HG03025 (cell line): Measurements from ENCODE around the gene ZNF320.
A peak's percentile ranks its signal among the peaks of the same experiment; 100 is the strongest.
"Not testable (repeated sequence)": the region's sequence is repeated elsewhere in the genome, so short reads cannot be mapped to it uniquely, and the experiment has no call there.

ENCODE experiments used
- ATAC-seq: cut with Tn5 transposase; IDR thresholded peaks from one replicate; pipeline ENCODE4 v1.9.1; 2021; ENCODE audit warnings: mild to moderate bottlenecking, moderate library complexity; ENCODE audit not compliant: unreplicated experiment, low FRiP score

ZNF320 gene

DNA sequence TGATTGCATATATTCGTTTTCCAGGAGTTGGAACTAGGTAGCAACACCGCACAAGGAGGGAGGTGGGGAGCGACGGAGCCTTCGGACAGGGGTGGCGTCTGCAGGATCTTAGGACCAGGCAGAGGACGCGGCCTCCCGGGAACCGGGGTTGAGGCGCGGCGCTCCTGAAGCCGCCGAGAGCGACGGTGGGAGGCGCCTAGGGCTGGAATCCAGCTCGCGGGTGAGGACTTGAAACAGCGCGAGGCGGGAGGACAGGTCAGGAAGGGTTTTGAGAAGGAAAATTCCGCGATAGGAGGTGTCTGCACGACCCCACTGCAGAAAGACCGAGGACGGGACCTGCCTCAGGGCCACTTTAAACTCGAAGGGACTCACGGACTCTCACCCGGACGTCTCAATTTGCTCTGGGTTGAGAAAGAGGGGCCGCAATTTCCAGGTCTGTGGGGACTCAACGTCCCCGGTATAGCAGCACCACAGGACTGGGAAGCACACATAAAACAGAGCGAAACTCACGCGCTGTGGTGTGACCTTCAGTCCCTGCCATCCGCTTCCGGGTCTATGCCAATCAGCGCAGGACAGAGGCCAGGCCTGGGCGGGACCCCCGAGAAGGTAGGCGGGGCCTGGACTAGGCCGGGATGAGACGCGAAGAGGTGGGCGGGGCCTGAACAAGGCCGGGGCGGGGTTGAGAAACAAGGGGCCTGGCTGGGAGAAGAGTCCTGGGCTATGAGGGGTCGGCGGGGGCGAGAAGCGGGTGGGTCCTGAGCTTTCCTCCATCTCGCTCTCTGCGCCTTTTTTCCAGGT lies at the start of gene ZNF320:
Gene ZNF320 (minus strand): TSS at position 498 of the 798 bp plus-strand sequence. CDS start 7,380 bp downstream, outside the sequence.
- ATAC-seq = peak; percentile 94

DNA sequence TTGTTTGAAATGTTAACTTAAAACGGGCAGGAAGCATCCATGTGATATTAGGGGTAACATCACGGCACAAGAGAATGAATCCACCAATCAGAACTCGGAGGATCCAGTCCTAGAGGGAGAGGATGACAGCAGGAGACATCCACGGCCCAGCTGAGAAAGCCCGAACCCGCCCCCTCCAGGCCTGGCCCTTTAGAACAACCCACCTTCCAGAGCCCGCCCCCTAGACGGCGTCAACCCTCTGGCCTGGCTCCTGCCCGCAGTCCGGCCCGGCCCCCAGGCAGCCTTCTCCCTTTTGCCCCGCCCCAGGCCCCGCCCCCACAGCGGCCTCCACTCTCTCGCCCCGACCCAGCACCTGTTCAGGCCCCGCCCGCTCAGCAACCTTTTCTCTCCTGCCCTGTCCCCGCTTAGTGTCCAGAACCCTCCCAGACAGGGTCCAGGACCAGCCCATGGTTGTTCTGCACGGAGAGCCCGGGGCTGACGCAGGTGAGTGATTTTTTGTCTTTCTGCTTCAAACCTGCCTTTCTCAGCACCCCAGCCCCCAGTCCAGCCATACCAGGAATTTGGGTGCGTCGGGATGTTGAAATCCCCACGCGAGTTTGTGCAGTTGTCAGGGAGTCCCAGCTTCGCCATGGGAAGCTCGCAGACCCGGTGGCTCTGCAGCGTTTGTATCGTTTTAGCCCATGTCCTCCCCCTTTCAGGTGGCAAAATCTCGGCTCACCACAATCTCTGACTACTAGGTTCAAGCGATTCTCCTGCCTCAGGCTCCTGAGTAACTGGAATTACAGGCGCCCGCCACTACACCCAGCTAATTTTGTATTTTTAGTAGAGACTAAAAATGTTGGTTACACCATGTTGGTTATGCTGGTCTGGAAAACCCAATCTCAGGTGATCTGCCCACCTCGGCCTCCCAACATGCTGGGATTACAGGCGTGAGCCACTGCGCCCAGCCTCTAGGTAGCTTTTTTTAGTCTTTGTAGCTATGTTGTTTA lies 49.2 kb upstream of the ZNF320 start:
- no peak for ATAC-seq

DNA sequence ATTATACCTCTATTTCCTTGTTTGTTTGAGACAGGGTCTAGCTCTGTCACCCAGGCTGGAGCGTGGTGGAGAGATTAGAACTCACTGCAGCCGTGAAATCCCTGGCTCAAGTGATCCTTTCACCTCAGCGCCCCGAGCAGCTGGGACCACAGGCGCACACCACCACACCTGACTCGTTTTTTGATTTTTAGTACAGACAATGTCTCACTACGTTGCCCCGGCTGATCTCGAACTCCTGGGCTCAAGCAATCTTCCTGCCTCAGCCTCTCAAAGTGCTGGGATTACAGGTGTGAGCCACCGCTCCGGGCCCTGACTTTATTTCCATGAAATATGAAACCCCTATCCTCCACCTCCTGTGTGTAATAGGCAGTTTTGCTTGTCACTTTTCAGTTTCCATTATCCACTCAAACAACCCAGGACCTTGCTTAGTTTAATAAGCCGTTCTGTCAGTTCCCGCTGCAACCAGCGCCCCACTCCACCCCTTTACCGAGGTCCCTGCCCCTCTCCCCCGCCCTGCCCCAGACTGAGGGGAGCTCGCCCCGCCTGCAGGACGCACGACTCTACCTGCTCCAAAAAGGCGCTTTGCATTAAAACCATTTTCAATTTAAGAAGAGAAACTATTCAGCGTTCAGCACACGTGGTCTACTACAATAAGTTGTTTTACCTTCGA lies 48.4 kb upstream of the ZNF320 start:
- ATAC-seq = no peak

DNA sequence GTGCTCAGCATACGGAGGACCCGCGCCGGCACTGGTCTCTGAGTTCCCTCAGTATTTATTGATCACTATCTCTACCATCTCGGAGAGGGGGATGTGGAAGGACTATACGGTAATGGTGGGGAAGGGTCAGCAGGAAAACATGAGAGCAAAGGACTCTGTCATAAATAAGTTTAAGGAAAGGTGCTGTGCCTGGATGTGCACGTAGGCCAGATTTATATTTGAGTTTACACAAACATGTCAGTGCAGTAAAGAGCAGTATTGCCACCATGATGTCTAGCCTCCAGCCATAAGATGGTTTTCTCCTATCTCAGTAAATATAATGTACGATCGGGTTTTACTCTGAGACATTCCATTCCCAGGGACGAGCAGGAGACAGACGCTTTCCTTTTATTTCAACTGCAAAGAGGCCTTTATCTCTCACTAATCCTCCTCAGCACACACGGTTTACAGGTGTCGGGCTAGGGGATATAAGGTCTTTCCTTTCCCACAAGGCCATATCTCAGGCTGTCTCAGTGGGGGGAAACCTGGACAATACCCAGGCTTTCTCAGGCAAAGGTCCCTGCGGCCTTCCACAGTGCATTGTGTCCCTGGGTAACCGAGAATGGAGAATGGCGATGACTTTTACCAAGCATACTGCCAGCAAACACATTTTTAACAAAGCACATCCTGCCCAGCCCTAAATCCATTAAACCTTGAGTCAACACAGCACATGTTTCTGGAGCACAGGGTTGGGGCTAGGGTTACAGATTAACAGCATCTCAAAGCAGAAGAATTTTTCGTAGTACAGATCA lies 47.5 kb upstream of the ZNF320 start:
- ATAC-seq = not testable (repeated sequence)

DNA sequence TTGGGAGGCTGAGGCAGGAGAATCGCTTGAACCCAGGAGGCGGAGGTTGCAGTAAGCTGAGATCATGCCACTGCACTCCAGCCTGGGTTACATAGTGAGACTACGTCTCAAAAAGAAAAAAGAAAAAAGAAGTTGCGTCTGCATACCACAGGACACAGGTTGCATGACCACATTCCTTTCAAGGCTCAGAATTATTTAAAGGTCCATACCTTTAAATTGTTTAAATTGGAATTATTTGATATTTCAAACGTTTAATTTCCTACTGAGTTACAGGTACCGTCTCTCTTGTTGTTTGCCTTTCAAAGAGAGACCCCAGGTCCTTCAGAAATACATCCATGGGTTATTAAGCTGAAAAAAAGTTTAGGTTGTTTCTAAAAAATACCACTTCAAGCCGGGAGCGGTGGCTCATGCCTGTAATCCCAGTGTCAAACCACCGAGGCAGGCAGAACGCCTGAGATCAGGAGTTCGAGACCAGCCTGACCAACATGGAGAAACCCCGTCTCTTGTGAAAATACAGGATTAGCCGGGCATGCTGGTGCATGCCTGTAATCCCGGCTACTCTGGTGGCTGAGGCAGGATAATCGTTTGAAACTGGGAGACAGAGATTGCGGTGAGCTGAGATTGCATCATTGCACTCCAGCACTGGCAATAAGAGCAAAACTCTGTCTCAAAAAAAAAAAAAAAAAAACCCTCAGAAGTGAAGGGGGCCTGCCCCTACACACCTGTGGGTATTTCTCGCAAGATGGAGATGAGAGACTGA lies 46.6 kb upstream of the ZNF320 start:
- ATAC-seq = no peak

DNA sequence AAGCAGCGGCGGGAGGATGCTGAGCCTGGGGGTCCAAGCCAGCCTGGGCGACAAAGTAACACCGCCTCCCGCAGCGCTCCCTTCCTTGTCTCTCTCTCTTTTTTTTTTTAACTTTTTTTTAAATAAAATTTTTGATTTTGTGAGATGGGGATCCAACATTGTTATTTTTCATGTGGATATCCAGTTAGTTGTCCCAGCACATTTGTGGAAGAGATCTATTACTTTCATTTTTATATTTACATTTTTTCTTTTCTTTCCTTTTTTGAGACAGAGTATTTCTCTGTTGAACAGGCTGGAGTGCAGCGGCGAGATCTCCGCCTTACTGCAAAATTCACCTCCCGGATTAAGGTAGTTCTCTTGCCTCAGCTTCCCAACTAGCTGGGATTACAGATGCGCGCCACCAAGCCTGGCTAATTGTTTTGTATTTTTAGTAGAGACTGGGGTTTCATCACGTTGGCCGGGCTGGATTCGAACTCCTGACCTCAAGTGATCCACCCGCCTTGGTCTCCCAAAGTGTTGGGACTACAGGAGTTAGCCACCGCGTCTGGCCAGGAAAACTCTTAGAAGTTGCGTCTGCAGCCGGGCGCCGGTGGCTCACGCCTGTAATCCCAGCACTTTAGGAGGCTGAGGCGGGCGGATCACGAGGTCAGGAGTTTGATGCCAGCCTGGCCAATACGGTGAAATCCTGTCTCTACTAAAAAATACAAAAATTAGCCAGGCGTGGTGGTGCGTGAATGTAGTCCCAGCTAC lies 45.9 kb upstream of the ZNF320 start:
- ATAC-seq = no peak

DNA sequence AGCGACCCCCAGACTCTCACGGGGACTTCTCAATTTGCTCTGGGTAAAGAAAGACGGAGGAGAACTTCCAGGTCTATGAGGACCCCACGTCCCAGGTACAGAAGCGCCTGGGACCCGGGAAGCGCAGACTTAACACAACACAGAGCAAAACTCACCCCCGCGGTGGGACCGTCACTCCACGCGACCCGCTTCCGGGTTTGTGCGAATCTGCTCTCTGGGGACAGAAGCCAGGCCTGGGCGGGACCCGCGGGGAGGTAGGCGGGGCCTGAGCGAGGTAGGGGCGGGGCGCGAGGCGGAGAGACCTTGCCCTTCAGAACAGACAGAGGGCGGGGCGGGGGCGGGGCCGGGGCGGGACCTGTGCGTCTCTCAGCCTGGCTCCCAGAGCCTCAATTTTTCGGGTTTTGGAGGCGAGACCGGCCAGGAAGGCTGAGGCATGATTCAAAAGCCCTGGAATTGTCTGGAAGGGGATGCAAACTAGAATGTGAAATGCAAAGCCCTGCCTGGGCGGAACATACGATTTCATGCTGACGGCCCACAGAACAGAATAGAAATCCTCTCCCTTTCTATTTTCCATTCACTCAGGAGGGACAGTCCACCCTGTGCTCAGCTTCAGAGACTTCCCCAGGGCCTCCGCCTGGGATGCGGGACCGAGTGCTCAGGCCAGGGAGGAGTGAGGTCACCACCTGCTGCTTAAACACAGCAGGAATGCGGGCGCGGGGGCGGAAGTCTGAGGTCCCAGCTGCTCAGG lies 45.1 kb upstream of the ZNF320 start:
- peak; percentile 86 for ATAC-seq

DNA sequence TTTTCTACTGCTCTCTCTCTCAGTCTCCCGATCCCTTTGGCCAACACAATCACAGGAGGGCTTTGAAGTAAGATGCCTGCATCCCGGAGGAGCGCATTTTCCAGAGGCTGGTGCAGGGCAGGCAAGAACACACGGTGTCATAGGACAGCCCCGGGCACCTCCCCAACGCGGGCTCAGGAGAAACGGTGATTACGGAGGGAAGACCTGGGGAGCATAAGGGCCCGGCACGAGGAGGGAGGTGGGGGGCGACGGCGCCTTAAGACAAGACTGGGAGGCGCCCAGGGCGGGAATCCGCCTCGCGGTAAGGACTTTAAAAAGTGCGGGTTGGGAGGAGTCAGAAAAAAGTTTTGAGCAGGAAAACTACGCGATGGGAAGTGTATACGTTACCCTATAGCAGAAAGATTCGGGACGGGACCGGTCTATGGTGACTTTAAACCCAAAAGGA lies 44.5 kb upstream of the ZNF320 start:
- ATAC-seq = peak; percentile 27

DNA sequence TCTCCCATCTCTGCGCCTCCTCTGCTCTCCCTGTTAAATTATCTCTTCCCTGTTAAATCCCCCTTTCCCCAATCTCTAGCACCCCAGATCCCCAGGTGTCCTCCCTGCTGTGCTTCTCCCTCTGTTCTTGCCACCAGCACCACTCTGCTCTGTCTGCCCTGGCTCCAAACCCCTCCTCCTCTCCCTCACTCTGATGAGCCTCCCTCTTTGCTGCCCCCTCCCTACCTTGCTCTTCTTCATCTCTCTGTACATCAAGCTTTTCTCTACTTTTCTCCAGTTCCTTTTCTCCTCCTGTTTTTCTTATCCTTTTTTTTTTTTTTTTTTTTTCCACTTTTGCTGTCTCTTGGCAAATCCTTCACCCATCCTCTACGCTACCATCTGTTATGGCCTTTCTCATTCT lies 44.1 kb upstream of the ZNF320 start:
- not testable (repeated sequence) for ATAC-seq

DNA sequence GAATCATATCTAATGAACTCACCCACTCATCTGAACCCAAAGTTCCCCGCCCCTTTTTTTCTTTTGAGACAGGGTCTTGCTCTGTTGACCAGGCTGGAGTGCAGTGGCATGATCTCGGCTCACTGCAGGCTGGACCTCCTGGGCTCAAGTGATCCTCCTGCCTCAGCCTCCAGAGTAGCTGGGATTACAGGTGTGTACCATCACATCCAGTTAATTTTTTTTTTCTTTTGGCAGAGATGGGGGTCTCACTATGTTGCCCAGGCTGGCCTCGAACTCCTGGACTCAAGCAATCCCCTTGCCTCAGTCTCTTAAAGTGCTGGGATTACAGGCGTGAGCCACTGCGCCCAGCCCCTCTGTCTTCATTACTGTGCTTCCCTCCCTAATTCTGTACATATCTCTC lies 43.5 kb upstream of the ZNF320 start:
- ATAC-seq = not testable (repeated sequence)

DNA sequence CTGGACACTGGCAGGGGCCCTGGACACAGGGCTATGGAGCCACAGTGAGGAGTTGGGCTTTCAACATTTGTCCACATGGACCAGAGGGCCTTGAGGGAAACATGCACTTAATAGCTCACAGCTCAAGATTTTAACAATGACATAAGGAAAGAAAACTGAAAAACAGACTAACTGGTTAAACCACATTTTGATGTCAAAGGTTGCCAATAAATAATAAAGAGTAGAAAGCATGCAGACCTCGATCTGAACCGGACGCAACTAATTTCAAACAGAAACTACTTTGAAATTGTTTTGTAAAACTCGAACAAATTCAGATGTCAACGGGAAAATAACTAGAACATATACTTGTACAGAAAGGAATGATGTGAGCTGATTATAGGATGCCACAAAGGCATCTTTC lies 41.3 kb upstream of the ZNF320 start:
- ATAC-seq = no peak

DNA sequence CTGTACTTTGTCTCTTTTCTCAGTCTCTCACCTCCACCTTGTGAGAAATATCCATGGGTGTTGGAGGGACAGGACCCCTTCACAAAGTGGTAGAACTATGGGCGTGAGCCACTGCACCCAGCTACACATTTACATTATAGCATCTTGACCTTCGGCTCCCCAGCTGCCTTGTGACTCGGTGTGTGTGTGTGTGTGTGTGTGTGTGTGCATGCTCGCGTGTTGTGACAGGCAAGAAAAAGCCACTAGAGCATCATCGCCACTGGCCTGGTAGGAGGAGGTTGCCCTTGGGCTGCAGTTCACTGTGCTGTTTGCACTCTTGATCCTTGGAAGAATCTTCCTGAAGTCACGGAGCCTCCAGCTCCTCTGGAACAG lies 39.5 kb upstream of the ZNF320 start:
- ATAC-seq = no peak

DNA sequence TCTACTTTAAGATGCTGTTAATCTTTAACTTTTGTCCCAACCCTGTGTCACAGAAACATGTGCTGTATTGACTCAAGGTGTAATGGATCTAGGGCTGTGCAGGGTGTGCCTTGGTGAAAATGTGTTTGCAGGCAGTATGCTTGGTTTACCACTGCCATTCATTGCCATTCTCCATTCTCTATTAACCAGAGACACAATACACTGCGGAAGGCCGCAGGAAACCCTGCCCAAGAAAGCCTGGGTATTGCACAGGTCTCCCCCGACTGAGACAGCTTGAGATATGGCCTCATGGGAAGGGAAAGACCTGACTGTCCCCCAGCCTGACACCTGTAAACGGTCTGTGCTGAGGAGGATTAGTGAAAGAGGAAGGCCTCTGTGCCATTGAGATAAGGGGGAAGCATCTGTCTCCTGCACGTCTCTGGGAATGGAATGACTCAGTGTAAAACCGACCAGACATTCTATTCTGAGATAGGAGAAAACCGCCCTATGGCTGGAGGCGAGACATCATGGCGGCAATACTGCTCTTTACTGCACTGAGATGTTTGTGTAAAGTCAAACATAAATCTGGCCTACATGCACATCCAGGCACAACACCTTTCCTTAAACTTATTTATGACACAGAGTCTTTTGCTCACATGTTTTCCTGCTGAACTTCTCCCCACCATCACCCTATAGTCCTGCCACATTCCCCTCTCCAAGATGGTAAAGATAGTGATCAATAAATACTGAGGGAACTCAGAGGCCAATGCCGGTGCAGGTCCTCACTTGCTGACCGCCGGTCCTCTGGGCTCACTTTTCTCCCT lies 38.9 kb upstream of the ZNF320 start:
- no peak for ATAC-seq

DNA sequence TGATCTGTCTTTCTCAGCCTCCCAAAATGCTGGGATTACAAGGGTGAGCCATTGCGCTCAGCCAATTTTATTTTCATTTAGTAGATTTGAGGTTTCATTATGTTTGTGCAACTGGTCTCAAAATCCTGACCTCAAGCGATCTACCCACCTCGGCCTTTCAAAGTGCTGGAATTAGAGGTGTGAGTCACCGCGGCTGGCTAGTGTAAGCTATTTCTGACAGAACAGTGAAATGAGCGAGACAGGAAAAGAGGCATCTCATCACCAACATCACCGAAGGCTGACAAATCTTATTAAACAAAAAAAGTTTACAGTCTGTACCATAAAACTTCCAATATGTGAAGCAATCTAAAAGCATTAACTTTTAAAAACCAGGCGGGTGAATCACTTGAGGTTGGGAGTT lies 38.0 kb upstream of the ZNF320 start:
- ATAC-seq = no peak

DNA sequence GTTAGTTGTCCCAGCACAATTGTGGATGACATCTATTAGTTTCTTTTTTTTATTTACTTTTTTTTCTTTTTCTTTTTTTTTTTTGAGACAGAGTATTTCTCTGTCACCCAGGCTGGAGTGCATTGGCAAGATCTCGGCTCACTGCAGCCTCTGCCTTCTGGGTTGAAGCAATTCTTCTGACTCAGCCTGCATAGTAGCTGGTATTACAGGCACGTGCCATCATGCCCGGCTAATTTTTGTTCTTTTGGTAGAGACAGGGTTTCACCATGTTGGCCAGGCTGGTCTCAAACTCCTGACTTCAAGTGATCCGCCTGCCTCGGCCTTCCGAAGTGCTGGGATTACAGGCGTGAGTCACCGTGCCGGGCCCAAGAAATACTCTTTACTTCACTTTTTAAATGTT lies 27.2 kb upstream of the ZNF320 start:
- not testable (repeated sequence) for ATAC-seq

DNA sequence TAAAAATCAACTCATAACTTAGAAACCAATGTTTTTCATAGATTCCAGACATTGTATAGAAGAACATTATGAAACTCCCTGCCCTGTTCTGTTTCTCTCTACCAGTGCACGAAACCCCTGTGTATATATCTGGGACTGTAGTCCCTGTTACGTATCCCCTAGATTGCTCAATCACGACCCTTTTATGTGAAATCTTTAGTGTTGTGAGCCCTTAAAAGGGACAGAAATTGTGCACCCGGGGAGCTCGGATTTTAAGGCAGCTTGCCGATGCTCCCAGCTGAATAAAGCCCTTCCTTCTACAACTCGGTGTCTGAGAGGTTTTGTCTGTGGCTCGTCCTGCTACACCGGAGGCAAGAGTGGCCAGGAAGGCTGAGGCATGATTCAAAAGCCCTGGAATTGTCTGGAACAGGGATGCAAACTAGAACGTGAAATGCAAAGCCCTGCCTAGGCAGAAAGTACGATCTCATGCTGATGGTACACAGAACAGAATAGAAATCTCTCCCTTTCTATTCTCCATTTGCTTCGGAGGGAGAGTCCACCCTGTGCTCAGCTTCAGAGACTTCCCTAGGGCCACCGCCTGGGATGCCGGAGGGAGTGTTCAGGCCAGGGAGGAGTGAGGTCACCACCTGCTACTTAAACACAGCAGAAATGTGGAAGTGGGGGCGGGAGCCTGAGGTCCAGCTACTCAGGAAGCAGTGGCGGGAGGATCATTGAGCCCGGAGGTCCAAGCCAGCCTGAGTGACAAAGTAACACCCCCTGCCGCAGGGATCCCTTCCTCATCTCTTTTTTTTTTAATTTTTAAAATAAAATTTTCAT lies 26.6 kb upstream of the ZNF320 start:
- ATAC-seq = no peak
